HPDE6-E6E7 (cell line): ENCODE measurements around the gene SEMA3E.

ENCODE experiments used
- DNase-seq: peaks from one replicate; pipeline ENCODE4 v3.0.0; 2011; ENCODE audit warnings: missing footprints; ENCODE audit errors: extremely low spot score

The SEMA3E gene

GRCh38 chr7:83640731-83641537, 8.0 kb downstream of the SEMA3E start:
- DNase-seq: no peak

GRCh38 chr7:83640240-83640639, 8.7 kb downstream of the SEMA3E start:
- no peak for DNase-seq

- DNase-seq: no peak
These were observed 15.4 kb downstream of the SEMA3E start for GRCh38 chr7:83633516-83633915.

GRCh38 chr7:83629117-83629880, 19.6 kb downstream of the SEMA3E start:
- no peak for DNase-seq

GRCh38 chr7:83617858-83618257, 31.1 kb downstream of the SEMA3E start:
- DNase-seq: no peak

GRCh38 chr7:83614112-83614511, 34.8 kb downstream of the SEMA3E start:
- no peak for DNase-seq

- no peak for DNase-seq
These were observed 35.7 kb downstream of the SEMA3E start for GRCh38 chr7:83613232-83613631.

- DNase-seq: no peak
These were observed 37.2 kb downstream of the SEMA3E start for GRCh38 chr7:83611776-83612175.

- no peak for DNase-seq
These were observed 38.2 kb downstream of the SEMA3E start for GRCh38 chr7:83610649-83611304.

- no peak for DNase-seq
These were observed 40.2 kb downstream of the SEMA3E start for GRCh38 chr7:83608716-83609115.

- no peak for DNase-seq
These were observed 45.3 kb downstream of the SEMA3E start for GRCh38 chr7:83603649-83604048.

- DNase-seq: no peak
These were observed 49.8 kb downstream of the SEMA3E start for GRCh38 chr7:83599131-83599530.

- no peak for DNase-seq
These were observed 54.9 kb downstream of the SEMA3E start for GRCh38 chr7:83593921-83594475.

- DNase-seq: no peak
These were observed 60.2 kb downstream of the SEMA3E start for GRCh38 chr7:83588602-83589240.

GRCh38 chr7:83586281-83586680, 62.7 kb downstream of the SEMA3E start:
- no peak for DNase-seq

- DNase-seq: no peak
These were observed 67.1 kb downstream of the SEMA3E start for GRCh38 chr7:83581667-83582435.

- no peak for DNase-seq
These were observed 69.2 kb downstream of the SEMA3E start for GRCh38 chr7:83579740-83580139.

- no peak for DNase-seq
These were observed 73.5 kb downstream of the SEMA3E start for GRCh38 chr7:83575436-83575835.

GRCh38 chr7:83574616-83575015, 74.3 kb downstream of the SEMA3E start:
- no peak for DNase-seq

- DNase-seq: no peak
These were observed 86.0 kb downstream of the SEMA3E start for GRCh38 chr7:83562960-83563359.

- DNase-seq: no peak
These were observed 86.7 kb downstream of the SEMA3E start for GRCh38 chr7:83562289-83562688.
